RPMI7951 (cell line): ENCODE results near the gene FKBP2. TPM values are rescaled to one million over a fixed set of nuclear protein-coding genes. Genes with fewer than 3 reads are reported as not detected.
A peak's percentile ranks its signal among the peaks of the same experiment; 100 is the strongest.

Experiments
- DNase-seq: peaks from one replicate; pipeline ENCODE4 v3.0.0-alpha.2; 2012; ENCODE audit warnings: low read depth
- total RNA-seq: library from RNA; depleted of rRNA; stranded (reverse); fragments of >200 nt; shearing (Covaris generic); gene quantifications from 2 replicates; pipeline ENCODE4 v1.2.3, GENCODE V29; 2014

The FKBP2 gene
- total RNA-seq, 1 experiment from 2014 or later, result 76.3 TPM

- DNase-seq, result no peak
These were observed 8.1 kb downstream of the FKBP2 start for GRCh38 chr11:64249038-64249437.

GRCh38 chr11:64249563-64250414 is 8.9 kb downstream of the FKBP2 start:
- no peak for DNase-seq

- DNase-seq, result no peak
These were observed 9.6 kb downstream of the FKBP2 start for GRCh38 chr11:64250415-64251015.

GRCh38 chr11:64251016-64251752 is 10.3 kb downstream of the FKBP2 start, which contains the start of gene PLCB3:
Gene PLCB3, plus strand, starts transcription at chr11:64251530. Its CDS starts 120 bp downstream, at chr11:64251650.
- peak; percentile 50 for DNase-seq

- no peak for DNase-seq
These were observed 10.8 kb downstream of the FKBP2 start for GRCh38 chr11:64251753-64252002.

- DNase-seq, result peak; percentile 50
These were observed 11.3 kb downstream of the FKBP2 start for GRCh38 chr11:64252003-64252872.

GRCh38 chr11:64253043-64253442 is 12.1 kb downstream of the FKBP2 start:
- DNase-seq, result no peak

GRCh38 chr11:64253481-64253880 is 12.6 kb downstream of the FKBP2 start:
- DNase-seq, result no peak

GRCh38 chr11:64254326-64254725 is 13.4 kb downstream of the FKBP2 start:
- DNase-seq, result no peak

GRCh38 chr11:64255135-64256128 is 14.5 kb downstream of the FKBP2 start:
- no peak for DNase-seq

- no peak for DNase-seq
These were observed 15.4 kb downstream of the FKBP2 start for GRCh38 chr11:64256300-64256699.

GRCh38 chr11:64258356-64258755 is 17.5 kb downstream of the FKBP2 start:
- DNase-seq, result no peak

GRCh38 chr11:64258946-64259532 is 18.1 kb downstream of the FKBP2 start:
- DNase-seq, result no peak

- DNase-seq, result no peak
These were observed 18.7 kb downstream of the FKBP2 start for GRCh38 chr11:64259533-64260067.

GRCh38 chr11:64260147-64260708 is 19.3 kb downstream of the FKBP2 start:
- DNase-seq, result no peak

- no peak for DNase-seq
These were observed 20.7 kb downstream of the FKBP2 start for GRCh38 chr11:64261556-64262080.

- no peak for DNase-seq
These were observed 21.5 kb downstream of the FKBP2 start for GRCh38 chr11:64262271-64263002.
